GM21447 (cell line): ENCODE results near the gene BDKRB1.

Source experiments
- ATAC-seq: cut with Tn5 transposase; IDR thresholded peaks from one replicate; pipeline ENCODE4 v1.9.1; 2021; ENCODE audit not compliant: unreplicated experiment

Gene BDKRB1

DNA sequence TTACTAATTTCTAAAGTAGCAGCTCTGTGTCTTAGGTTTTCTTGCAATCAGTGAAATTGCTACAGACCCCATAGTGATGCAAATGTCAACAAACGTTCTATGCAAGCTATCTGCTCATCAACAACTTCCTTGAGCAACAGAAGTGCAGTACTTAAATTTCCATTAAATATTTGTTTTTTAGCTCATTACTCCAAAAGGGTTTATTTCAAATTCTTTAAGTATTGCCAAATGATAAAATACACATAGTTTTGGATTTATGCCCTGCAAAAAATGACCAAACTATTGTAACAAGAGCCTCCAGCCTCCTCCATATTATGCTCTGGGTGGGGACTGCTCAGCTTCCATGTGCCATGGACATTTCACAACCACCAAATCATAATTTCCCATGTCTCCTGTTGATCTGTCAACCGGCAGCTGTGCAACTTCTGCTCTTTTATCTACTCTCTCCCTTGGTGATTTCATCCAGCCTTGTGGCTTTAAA, 4.4 kb downstream of the BDKRB1 start:
- ATAC-seq = no peak

DNA sequence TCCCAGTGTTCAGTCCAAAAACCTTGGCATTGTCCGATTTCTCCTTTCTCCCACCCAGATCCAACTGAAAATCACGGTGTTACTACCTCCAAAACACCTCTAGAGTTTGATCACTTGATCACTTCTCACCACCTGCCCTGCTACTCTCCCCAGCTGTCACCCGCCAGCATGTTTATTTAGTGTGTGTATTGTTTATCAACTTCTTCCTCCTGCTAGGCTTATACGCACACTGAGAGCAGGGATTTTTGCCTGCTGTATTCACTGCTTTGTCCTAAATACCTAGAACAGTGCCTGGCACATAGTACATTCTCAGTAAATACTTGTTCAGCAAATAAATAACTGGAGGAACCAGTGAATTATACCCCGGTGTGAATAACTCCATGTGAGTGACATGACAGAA, 5.0 kb downstream of the BDKRB1 start:
- ATAC-seq = no peak

DNA sequence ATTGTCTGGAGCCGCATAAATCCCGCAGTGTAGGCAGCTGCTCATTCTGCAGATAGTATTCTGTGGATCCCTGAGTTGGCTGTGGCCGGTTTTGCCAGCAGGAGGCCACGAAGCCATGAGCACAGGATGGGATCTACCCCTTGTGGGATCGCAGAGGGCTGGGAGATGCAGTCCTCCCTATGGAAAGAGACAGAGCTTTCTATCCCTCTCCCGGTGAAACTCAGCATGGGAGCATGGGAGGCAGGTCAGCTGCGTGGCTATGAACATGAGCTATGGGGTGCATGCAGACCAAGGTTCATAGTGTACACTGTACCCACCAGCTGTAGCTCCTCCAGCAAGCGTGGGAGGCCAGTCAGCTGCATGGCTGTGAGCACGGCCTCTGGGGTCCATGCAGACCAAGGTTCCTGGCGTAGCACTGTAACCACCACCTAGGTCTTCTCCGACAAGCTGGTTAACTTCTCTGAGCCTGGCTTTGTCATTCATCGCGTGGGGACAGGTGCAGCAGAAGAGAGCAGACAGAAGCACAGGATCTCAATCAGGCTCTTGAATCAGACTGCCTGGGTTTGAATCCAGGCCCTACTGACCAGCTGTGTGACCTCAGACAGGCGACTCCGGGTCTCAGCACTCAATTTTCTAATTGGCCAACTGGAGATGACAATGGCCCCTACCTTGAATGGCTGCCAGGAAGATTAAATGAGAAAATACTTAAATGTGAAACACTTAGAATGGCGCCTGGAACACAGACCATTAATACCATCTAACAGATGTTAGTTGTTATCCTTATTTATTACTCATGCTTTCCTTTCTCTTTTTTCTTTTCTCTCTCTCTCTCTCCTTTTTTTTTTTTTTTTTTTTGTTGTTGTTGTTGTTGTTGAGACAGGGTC, 6.0 kb downstream of the BDKRB1 start:
- no peak for ATAC-seq

DNA sequence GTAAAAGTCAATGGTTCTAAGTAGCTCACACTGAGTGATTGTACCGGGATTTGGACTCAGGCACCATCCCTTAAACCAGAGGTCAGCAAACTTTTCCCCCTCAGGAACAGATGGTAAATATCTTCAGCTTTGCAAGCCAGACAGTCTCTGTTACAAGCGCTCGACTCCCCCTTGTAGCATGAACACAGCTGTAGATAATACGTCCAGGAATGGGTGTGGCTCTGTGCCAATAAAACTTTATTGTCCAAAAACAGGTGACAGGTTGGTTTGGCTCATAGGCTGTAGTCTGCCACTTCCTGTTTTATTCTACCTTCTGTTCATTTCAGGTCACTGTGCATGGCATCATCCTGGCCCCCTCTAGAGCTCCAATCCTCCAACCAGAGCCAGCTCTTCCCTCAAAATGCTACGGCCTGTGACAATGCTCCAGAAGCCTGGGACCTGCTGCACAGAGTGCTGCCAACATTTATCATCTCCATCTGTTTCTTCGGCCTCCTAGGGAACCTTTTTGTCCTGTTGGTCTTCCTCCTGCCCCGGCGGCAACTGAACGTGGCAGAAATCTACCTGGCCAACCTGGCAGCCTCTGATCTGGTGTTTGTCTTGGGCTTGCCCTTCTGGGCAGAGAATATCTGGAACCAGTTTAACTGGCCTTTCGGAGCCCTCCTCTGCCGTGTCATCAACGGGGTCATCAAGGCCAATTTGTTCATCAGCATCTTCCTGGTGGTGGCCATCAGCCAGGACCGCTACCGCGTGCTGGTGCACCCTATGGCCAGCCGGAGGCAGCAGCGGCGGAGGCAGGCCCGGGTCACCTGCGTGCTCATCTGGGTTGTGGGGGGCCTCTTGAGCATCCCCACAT, 7.6 kb downstream of the BDKRB1 start:
- ATAC-seq = no peak

DNA sequence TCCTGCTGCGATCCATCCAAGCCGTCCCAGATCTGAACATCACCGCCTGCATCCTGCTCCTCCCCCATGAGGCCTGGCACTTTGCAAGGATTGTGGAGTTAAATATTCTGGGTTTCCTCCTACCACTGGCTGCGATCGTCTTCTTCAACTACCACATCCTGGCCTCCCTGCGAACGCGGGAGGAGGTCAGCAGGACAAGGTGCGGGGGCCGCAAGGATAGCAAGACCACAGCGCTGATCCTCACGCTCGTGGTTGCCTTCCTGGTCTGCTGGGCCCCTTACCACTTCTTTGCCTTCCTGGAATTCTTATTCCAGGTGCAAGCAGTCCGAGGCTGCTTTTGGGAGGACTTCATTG, 8.2 kb downstream of the BDKRB1 start:
- ATAC-seq = no peak

DNA sequence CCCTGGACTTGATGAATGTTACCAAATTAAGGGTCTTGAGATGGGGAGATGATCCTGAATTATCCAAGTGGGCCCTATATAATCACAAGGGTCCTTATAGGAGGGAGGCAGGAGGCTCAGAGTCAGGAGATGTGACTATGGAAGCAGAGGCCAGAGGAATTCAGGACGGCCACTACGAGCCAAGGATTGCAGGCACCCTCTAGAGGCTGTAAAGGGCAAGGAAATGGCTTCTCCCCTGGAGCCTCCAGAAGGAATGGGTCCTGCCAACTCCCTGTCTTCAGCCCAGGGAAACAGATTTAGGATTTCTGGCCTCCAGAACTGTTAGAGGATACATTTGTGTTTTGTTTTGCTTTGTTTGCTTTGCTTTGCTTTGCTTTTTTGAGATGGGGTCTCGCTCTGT, 8.8 kb downstream of the BDKRB1 start:
- no peak for ATAC-seq

DNA sequence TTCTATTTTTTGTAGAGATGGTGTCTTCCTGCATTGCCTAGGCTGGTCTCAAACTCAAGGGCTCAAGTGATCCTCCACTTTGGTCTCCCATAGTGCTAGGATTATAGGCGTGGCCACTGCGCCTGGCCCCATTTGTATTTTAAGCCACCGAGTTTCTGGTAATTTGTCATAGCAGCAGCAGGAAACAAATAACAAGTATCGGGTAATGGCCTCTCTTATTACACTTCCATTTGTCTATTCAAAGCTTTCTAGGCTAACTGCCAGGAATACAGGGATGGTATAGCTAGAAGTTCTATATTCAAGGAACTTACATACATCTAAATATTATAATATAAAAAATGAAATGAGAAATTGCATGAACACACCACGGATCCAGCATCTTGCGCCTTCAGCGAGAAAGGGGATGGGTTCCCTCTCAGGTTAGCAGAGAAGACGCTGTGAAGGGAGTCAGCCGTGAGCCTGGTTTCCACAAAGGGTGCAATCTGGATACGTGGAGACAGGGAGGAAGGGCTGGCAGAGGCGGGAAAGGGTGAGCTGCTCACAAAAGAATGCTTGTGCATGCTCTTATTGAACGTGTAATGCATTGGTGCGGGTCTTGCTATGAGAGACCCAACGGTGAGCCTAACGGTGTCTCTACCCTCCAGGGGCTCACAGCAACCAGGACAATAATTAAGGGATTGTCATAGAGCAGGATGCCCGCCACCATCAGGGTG, 9.5 kb downstream of the BDKRB1 start:
- no peak for ATAC-seq

DNA sequence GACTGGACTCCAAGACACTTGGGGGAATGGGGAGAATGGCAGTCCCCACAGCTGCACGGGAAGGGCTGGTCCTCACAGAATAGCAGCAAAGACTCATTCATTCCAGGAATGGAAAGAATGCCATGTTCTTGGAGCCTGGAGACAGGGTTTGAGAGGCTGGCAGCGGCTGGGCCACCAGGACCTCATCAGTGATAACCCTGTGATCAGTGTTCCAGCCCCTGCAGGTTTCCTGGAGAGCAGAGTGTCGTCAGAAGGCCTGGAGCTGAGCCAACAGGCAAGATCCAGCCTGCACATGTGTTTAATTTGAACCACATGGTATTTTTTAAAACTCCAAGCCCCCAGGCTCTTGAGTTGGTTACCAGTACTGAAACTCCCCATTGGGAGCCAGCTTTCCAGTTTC, 11.3 kb downstream of the BDKRB1 start:
- no peak for ATAC-seq

DNA sequence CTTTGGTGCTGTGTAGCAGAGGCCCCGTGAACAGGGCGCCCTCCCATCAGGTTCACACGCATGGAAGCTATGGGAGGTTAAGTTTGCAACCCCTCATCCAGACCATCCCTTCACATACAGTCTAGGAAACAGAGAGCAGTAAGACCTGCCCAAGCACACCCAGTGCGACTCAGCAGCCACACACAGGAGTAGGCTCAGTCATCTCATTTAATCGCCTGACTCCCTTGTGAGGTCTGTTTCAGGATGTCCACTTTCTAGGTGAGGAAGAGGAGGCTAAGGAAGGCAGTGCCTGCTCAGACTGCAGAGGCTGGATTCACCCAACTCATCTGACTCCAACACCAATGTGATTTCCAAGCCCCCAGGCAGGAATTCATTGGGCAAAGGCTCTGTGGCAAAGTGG, 11.9 kb downstream of the BDKRB1 start:
- no peak for ATAC-seq

DNA sequence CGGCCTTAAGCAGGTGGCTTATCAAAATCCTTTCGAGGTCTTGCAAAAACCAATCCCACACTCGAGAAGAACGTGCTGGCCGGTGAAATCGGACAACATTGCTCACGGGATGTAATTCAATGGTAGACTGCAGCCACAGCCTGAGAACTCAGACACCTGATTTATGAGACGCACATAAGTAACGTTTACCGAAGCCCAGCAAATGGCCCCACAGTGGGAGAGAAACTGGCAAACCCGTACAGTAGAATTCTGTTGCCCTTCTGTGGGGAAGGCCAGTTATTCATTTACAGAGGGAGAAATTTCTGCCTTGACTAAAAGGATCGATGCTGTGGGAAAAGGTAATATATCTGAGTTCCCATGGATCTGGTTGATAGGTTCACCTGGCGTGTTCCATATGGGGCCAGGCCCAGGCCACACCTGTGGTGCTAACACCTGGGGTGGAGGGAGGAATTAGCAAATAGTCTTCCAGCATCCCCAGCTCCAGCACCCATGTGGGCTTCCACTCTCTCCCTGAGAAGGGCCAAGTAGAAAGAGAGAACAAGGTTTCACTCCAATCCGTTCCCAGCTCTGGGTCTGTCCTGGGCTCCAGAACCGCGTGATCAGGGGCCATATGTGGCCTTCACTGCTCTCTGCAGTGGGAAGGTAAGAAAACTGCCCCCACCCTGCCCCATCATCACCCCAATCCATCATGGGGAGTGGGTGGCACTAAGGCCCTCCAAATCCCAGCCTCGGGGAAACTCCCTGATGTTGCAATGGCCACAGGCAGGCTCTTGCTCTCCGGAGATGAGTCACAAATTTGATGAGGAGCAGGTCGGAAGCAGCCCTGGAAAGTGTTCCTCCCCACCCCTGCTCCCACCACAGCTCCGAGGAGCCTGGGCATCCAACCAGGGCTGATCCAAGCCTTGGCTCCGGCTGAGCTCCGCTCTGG, 12.7 kb downstream of the BDKRB1 start:
- no peak for ATAC-seq

DNA sequence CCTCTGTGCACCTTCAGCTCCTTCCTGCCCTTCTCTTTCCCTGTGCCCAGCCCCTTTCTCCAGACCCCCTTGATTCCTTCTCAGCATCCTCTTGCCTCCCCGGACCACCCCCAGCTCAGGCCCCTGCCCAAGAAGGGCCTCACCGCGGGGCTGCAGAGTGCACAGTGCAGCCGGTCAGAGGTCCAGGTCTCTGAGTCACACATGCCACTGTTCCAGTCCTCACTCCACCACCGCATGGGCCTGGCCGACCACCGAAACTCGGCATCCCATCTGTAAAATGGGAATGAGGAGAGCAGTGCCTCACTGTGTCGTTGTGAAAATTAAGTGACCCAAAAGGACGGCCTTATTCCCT, 13.3 kb downstream of the BDKRB1 start:
- ATAC-seq = no peak

DNA sequence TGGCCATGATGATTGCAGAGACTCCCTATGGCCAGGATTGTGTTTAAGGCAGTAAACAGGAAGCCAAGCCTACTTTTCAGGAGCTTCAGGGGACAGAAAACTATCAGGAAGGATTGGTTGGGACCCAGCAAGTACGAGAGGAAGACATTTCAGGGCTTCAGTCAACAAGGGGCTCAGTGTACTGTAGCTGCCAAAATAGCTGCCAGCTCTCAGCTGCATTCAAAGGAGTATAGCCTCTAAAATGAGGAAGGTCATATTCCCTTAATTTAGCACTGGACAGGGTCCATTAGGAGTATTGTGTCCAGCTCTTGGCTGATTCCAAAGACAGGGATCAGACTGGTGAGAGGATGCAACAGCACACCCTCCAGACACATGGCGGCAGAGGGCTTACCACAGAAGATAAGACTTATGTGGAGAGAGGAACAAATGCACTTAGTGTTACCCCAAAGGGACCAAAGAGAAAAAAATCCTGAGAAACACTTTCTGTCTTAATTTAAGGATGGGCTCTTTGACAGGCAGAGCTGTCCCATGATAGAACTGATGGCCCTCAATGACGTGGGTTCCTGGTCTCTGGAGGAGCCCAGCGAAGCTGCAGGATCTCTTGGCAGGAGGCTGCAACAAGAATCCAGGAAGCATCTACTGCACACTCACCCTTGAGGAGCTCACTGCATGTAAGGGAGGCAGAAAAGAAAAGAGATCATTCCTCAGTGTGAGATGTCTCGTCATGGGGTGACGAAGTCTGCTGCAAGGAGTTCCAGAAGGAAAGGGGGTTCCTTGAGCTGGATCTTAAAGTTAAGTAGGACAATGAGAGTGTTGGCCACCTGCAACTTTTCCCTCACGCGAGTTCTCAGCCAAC, 14.8 kb downstream of the BDKRB1 start:
- no peak for ATAC-seq

DNA sequence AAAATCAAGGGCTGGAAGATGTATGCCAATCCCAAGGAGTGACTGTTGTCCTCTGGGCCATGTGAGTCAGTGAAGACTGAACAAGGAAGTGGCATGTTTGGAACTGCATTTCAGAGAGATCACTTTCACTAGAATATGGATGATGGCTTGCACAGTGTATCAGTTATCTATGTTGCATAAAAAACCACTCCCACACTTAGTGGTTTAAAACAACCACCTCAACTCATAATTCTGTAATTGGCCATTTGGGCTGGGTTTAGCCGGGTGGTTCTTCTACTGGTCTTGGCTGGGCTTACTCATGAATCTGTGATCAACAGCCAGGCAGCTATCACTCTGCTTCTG, 15.4 kb downstream of the BDKRB1 start:
- no peak for ATAC-seq

DNA sequence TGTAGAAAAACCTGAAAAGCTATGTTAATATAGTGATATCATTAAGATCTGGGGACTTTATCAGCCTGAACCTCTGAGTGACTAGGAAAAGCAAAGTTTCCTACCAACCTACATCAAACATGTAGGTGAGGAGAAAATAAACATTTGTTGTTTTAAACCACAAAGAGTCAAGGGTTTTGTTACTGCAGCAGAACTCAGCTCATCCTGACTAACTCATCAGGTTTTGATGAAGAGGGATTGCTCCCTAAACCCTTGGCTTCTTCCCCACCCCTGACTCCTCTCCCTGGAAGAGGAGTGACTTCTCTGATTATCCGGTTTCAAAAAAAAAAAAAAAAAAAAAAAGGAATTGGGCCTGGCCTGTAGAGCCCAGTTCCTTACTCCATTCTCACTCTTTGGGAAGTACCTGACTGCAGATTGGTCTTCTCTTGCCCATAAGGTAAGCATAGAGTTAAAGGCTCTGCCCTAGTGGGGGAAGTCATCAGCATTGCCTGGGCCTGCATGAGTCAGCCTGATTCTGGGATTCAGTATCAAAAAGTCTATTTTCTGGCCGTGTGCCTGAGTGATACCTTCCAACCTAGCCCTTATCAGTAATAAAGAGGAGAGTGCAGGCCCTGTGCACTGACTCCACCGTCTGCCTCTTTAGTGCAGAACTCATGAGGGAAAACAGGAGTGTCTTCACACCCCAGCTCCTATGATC, 16.9 kb downstream of the BDKRB1 start:
- ATAC-seq = no peak

DNA sequence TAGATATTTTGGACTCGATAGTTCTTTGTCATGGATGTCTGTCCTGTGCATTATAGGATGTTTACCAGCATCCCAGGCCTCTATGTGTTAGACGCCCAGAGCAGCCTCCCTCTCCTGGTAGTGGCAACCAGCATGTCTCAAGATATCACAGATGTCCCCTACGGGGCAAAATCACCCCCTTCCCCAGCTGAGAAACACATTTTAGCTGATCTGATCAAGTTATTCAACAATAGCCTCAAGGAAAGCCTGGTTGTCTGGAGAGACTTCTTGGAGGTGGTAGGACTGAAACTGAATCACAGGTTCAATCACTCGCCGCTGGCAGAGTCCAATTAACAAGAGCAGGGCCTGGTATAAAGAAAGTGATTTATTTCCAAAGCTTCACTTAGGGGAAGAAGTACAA, 17.6 kb downstream of the BDKRB1 start:
- ATAC-seq = no peak

DNA sequence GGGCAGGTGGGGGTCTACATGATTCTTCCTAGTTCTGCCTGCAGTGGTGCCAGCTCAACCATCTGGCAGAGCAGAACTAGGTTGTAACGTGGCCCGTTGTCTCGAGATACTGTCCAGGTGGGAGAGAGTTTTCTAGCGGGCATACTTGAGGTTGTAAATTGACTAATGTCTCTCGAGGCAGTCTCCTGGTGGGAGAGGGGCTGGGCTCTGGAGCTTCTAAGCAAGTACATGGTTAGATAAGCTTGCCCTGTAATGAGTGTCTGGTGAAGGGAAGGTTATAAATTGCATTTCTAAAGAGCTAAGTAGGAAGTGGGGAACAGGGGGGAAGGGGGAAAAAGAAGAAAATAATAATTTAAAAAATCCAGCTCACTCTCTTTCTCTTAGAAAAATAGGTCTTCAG, 18.1 kb downstream of the BDKRB1 start:
- ATAC-seq = no peak

DNA sequence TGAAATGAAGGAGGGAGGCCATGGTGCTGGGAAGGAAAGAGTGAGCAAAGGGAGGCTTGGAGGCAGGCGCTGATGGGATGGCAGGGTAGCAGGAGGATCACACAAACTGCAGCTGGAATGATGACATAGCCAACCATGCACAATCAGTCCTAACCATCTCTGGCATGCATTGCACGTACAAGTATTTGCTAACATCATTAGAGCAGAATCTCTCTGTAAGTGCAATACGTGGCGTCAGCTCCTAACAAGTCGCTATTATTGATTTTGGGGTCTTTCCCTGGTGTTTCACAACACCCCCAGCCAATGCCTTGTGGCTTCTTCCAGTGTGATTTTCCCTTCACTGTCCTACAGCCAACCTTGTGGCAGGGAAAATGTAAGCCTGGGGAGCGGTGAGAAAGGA, 18.5 kb downstream of the BDKRB1 start:
- no peak for ATAC-seq

DNA sequence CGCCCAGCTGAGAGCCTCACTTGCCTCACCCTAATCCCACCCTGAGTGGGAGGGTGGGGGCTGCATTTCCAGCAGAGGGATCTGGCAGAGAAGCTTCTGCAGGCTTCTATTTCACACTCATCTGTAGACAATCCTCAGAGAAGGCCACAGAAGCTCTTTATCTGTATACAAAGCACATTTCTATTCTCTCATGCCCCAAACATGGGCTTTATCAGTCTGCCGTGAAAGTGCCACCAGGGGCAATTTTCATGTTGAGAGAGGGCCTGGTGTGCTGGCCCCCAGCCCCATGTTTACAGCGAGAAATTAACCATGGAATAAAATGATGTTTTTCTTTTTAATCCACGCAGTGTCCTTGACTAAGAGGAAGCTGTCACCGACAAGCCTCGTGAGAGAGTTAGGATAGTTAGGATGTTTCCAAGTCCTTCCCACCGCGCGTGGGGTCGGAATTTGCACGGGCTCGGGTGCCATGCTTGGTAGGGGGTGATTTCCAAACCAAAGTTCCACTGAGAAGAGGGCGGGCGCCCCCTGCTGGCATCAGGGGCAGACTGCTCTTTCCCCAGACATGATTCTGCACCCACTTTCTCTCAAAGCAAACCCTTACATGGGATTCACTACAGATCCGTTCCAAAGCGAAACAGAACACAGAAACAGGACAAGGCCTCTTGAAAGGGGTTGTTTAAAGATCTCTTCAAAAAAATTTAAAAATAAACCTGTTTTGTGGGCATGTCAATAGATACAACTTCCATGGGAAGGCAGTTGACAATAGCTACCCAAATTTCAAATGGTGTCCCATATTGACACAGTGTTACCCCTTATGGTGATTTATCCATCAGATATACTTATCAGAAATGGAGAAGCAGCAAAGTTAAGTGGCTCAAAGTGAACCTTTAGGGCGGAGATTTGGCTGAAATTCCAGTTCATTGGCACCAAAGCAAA, 19.4 kb downstream of the BDKRB1 start:
- ATAC-seq = no peak
